HG03342 (cell line): ENCODE measurements around the gene STOX2.
"Not testable (repeated sequence)": the region's sequence is repeated elsewhere in the genome, so short reads cannot be mapped to it uniquely, and the experiment has no call there.

Source experiments
- ATAC-seq: cut with Tn5 transposase; IDR thresholded peaks from one replicate; pipeline ENCODE4 v1.9.1; 2021; ENCODE audit warnings: mild to moderate bottlenecking, moderate library complexity; ENCODE audit not compliant: unreplicated experiment

STOX2 gene

GRCh38 chr4:184016759-184017668 is 111.9 kb downstream of the STOX2 start:
- ATAC-seq = no peak

GRCh38 chr4:184019076-184019475 is 114.0 kb downstream of the STOX2 start:
- no peak for ATAC-seq

DNA sequence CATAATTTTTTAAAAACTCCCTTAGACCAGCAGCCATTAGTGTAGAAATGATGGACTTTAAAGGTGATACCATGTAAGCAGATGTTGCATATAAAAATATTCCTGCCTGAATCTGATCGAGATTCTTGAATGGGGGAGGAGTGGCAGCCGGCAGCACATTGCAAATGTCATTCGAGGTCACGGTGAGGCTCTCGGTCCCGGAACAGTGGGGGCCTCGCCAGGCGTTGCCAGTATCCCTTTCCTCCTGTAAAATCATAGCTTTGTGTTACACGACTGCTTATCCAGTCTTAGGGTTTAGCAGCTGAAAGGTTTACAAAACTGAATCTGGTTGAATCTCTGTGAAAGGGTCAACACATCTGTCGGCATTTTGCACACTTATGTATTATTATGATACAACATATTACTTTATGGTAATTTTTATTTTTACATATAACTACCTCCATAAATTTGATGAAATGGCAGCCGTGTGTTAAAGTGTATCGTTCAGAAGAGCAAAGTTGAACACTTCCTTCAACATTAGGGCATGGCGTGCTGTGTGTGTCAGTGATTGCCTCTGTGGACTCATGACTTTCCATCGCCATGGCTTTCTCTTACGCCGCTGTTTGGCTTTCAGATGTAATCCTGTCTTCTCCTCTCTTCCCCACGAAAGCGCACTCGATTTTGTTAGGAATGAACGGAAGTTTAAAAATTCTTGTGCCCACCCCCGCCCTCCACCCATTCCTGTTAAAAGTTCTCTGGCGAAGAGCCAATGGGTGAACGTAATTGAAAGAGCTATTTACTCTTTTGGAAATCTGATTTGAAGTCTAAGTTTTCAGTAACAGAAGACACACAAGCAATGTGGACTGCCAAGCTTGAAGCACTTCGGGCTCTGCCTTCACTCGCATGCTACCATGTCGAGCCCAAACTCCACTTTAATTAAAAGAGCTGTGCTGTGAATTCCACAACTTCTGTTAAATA is 114.8 kb downstream of the STOX2 start:
- ATAC-seq = no peak

GRCh38 chr4:184021389-184021788 is 116.3 kb downstream of the STOX2 start:
- ATAC-seq = no peak

DNA sequence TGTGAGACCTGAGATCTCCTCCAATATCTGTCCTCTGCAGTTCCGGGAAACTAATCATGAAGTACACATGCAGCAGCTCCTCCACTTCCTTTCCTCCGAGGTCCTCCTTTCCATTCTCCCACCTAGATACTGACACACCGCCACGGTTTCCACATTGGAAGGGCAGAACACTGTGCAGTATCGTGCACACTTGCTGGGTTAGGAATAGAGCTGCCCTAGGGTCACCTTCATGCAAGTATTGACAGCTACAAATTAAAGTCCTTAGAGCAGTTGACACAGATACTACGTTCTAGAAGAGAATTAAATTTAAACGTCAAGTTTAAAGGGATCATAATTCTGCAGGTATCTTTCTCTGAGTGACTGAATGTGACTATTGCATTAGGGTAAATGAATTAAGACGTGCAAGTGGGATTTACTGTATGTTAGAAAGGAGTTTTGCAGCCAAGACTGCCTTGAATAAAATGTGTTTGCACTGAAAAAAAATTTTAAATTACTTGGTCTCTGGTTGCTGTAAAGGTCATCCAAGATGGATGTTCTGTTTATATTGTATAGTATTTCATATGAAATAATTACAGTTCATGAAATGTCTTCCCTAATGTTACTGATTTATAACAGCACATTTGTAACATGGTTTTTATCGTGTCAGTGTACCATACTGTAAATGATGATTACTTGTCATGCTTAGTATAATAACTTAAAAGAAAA is 117.7 kb downstream of the STOX2 start:
- no peak for ATAC-seq

- no peak for ATAC-seq
Observed at GRCh38 chr4:184024637-184025036, 119.5 kb downstream of the STOX2 start.

DNA sequence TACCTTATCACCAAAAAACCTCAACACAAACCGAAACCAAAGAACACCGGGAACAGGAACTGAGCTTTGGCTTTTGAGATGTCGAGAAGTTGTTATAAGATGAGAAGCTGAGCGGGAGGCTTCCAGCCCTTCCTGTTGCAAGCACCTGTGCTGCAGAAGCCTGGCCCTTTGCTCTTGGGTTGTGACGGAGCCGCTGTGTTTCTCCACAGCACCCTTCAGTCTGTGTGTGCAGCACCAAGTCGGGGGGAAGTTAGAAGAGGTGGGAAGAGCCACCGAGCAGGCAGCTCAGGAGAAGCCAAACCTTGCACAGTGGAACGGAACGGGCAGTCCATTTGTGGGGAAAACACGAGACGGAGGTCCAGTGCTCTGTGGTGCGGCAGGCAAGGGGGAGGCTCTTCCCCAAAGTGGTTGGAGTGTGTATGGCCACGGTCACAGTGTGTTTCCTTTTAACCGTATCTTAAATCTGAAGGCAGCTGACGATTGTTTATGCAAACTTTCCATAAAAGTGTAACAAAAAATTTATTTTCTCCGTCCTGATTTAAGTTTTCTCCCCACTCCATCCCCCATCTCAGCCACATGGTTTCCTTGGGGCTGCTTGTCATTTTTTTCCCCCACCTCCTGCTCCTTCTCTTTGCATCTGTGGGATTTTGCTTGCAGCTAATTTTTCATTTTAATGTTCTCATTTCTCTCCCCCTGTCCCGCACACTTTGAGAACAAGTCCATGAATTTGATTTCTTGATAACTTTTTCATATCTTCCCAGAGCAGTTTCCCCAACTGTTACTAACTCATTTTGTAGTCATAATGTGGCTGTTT is 123.7 kb downstream of the STOX2 start:
- no peak for ATAC-seq

DNA sequence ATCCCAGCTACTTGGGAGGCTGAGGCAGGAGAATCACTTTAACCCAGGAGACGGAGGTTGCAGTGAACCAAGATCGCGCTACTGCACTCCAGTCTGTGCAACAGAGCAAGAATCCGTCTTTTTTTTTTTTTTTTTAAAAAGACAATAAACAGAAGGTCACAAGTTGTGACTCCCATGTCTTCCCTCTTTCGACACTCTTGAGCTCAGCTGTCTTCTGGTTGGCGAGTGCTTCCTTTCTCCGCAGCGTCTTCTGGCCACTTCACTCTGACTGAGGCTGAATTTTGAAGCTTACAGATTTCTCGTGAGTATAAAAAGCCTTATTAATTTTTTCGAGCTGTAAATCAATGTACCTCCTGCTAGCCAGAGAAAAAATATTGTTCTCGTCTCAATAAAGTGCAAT is 124.9 kb downstream of the STOX2 start:
- no peak for ATAC-seq

DNA sequence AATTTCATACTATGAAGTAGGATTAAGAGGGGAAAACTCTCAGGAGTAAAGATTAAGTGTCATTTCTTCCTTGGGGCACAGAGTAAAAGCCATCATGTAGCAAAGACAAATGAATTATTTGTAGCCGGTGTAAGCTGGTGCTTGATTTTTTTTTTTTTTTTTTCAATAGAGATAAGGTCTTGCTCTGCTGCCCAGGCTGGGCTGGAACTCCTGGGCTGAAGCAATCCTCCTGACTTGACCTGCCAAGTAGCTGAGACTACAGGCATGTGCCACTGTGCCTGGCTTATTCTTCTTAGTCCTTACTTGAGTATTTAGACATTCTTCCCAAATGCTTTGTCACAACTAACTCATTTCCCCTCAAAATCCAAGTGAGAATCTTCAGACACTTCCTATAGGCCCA is 125.7 kb downstream of the STOX2 start:
- ATAC-seq = no peak

- ATAC-seq = no peak
Observed at GRCh38 chr4:184032091-184032490, 127.0 kb downstream of the STOX2 start.

DNA sequence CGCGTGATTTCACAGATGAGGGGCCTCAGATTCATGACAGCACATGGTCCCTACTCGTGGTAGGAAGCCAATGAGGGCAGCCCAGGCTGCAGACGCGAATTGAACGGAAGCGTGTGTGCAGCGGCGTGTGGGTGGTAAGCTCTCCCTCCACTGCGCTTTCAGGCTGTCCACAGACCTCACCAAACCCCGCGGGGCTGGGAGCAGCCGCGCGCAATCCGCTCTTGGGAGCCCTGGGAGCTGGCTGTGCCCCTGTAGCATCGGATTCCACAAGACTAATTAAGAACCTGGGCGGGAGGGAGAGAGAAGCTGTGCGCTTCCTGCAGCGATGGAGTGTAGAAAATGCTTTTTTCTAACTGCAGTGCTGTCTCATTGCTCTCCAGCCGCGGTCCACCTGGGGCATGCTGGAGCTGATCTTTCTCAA is 134.9 kb downstream of the STOX2 start:
- no peak for ATAC-seq

GRCh38 chr4:184041156-184041555 is 136.0 kb downstream of the STOX2 start:
- no peak for ATAC-seq

- ATAC-seq = no peak
Observed at GRCh38 chr4:184046148-184046547, 141.0 kb downstream of the STOX2 start.

DNA sequence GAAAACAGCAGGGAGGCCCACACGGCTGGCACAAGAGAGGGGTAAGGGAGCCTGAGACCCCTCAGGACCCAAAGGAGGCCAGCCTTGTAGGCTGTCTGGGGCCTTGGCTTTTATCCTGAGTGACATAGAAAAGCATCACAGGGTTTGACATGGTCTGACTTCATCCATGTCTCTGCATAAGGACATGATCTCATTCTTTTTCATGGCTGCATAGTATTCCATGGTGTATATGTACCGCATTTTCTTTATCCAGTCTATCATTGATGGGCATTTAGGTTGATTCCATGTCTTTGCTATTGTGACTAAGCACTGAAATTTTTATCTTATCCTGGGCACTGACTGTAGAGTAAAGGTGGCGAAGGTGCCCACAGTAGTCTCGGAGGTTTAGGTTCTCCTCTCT is 146.2 kb downstream of the STOX2 start:
- not testable (repeated sequence) for ATAC-seq

- ATAC-seq = no peak
Observed at GRCh38 chr4:184052616-184053015, 147.5 kb downstream of the STOX2 start.

DNA sequence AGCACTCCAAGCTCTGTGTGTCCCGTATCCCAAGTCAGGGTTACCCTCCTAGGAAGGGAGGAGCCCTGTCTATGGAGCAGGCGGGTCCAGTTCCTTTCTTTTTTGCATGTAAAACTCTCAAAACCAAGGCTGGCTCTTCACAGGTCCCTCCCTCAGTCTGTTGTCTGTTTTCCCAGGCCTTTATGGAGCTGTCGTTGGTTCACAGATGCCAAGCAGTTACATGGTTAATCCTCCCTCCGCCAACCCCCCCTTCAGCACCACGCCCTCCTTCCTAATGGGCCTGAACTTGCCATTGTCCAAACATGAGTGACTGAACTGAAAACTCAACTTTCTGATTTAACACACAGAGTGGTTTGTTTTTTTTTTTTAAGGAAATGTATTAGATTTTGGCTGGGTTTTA is 148.3 kb downstream of the STOX2 start:
- ATAC-seq = no peak

DNA sequence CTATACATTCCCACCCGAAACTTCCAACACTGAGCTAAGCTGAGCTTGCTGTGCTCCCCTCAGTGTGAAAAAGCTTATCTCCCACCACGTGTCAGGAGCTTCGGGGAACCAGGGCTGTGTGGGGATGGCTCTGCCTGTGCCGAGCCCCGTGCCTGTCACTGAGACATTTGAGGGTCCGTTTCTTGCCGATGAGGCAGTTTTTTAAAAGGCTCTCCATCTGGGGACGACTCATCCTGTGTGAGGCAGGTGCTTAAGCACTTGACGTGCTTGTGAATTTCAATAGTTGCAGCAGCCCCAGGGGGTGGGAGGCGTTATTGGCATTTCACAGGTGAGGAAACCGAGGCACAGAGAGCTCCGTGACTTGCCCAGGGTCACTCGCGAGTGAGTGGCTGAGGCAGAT is 151.8 kb downstream of the STOX2 start:
- no peak for ATAC-seq

DNA sequence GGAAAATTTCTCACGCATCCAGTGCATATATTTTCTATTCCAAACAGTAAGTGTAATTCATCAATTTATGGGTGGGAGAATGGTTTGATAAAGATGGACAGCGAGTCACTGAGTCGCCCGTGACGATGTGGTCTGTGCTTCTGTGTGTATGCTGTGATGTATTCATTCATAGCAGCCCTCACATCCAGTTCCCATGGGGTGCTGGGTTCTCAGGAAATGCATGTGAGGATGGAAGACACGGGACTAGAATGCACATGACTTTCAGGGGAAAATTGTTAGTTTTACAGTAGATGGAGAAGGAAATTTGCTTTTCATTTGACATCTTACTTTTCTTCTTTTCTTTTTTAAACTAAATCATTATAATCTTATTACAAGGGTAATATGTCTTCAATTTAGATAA is 152.9 kb downstream of the STOX2 start:
- no peak for ATAC-seq

DNA sequence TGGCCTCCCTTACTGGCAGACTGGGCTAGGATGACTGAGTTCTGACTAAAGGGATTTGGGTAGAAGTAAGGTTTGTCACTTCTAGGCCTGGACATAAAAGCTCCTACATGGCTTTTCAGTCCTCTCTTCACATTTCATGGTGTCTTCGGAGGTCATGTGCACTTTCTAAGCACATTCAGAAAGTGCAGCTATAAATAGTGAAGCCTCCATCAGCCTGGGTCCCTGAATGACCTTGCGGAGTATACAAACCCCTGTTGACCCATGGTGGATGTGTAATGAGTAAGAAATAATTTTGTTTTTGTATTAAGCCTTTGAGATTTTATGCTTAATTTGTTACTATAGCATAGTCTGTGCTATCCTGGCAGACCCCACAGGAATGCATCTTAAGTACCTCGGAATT is 154.0 kb downstream of the STOX2 start:
- ATAC-seq = no peak

- no peak for ATAC-seq
Observed at GRCh38 chr4:184061582-184061981, 156.5 kb downstream of the STOX2 start.
